A549 treated with dexamethasone at 1 μM for 4 hours (cell line): ENCODE measurements around the gene PLSCR1. TPM values are rescaled to one million over a fixed set of nuclear protein-coding genes. Genes with fewer than 3 reads are reported as not detected.

Source experiments
- total RNA-seq: library from RNA; stranded (reverse); fragments of 200-300 nt; extraction: Qiagen RNA extraction; gene quantifications from 5 replicates; pipeline ENCODE4 v1.2.3, GENCODE V29; 2022

The PLSCR1 gene
- total RNA-seq: 45.7 to 51.7 TPM (median 49.5 TPM) in 5 replicates

GRCh38 chr3:146544002-146544928 is at the start of gene PLSCR1:
PLSCR1 (minus strand) TSS chr3:146544607; CDS start chr3:146536552, 8,055 bp downstream.

GRCh38 chr3:146469150-146470017 is 75.0 kb downstream of the PLSCR1 start, which contains the start of gene PLSCR2:
PLSCR2 (minus strand) TSS chr3:146469561; CDS start chr3:146459904, 9,657 bp downstream.

Other genes with a start within 250 kb of the PLSCR1 start
- gene PLSCR2, start 75.0 kb downstream of the PLSCR1 start, total RNA-seq: 0.11 to 0.19 TPM in 2 of 5 replicates, not detected in the others
- not detected in 5 replicates for gene PLSCR5, start 60.7 kb upstream of the PLSCR1 start, total RNA-seq